ENCODE results near the gene MRPS9.

Gene MRPS9

GRCh38 chr2:105143094-105143466, 105.2 kb downstream of the MRPS9 start:
- Histone ChIP-seq H3K4me1 (ENCODE audit: control insufficient read depth in 5 of 5, insufficient read depth in 5 of 5, low read length in 5 of 5) (peaks cover 0 to 10% (median 5%) of the 10 kb centered on the region in 5 donors), H3K27ac (ENCODE audit: low read depth, low read length) (no peak overlapping the region), H3K9ac (ENCODE audit: low read length in 5 of 5) (no peak overlapping the region), H3K9me3 (ENCODE audit: control insufficient read depth in 5 of 5, low read length in 5 of 5) (no peaks in the 10 kb centered on the region), H3K4me3 (ENCODE audit: low read depth in 1 of 5, low read length in 5 of 5) (no peak overlapping the region), H3K36me3 (ENCODE audit: control insufficient read depth in 5 of 5, insufficient read depth in 5 of 5, low read length in 5 of 5) (no peaks in the 10 kb centered on the region), H3K27me3 (ENCODE audit: control insufficient read depth in 5 of 5, insufficient read depth in 4 of 5, low read length in 5 of 5) (peaks cover 15 to 24% (median 23%) of the 10 kb centered on the region in 5 donors)

GRCh38 chr2:105143467-105144151, 105.7 kb downstream of the MRPS9 start:
- H3K9me3 ChIP-seq (ENCODE audit: control insufficient read depth in 5 of 5, low read length in 5 of 5) = no peaks in the 10 kb centered on the region
- H3K27me3 ChIP-seq (ENCODE audit: control insufficient read depth in 5 of 5, insufficient read depth in 4 of 5, low read length in 5 of 5) = peaks cover 15 to 24% (median 23%) of the 10 kb centered on the region in 5 donors
- H3K36me3 ChIP-seq (ENCODE audit: control insufficient read depth in 5 of 5, insufficient read depth in 5 of 5, low read length in 5 of 5) = no peaks in the 10 kb centered on the region
- peak overlapping the region in 3 of 5 donors; percentile 26 to 34 (median 26) for H3K4me3 ChIP-seq (ENCODE audit: low read depth in 1 of 5, low read length in 5 of 5)
- H3K9ac ChIP-seq (ENCODE audit: low read length in 5 of 5) = no peak overlapping the region
- H3K4me1 ChIP-seq (ENCODE audit: control insufficient read depth in 5 of 5, insufficient read depth in 5 of 5, low read length in 5 of 5) = peaks cover 0 to 10% (median 5%) of the 10 kb centered on the region in 5 donors
- no peak overlapping the region for H3K27ac ChIP-seq (ENCODE audit: low read depth, low read length)

- H3K4me1 ChIP-seq (ENCODE audit: control insufficient read depth in 5 of 5, insufficient read depth in 5 of 5, low read length in 5 of 5) = peaks cover 0 to 10% (median 5%) of the 10 kb centered on the region in 5 donors
- no peaks in the 10 kb centered on the region for H3K9me3 ChIP-seq (ENCODE audit: control insufficient read depth in 5 of 5, low read length in 5 of 5)
- no peak overlapping the region for H3K27ac ChIP-seq (ENCODE audit: low read depth, low read length)
- no peaks in the 10 kb centered on the region for H3K36me3 ChIP-seq (ENCODE audit: control insufficient read depth in 5 of 5, insufficient read depth in 5 of 5, low read length in 5 of 5)
- H3K4me3 ChIP-seq (ENCODE audit: low read depth in 1 of 5, low read length in 5 of 5) = peak overlapping the region in 2 of 5 donors; percentile 11 to 36
- H3K9ac ChIP-seq (ENCODE audit: low read length in 5 of 5) = no peak overlapping the region
- peaks cover 15 to 24% (median 23%) of the 10 kb centered on the region in 5 donors for H3K27me3 ChIP-seq (ENCODE audit: control insufficient read depth in 5 of 5, insufficient read depth in 4 of 5, low read length in 5 of 5)
These were observed 106.5 kb downstream of the MRPS9 start for GRCh38 chr2:105144152-105144940.

GRCh38 chr2:105144941-105145300, 107.1 kb downstream of the MRPS9 start:
- no peaks in the 10 kb centered on the region for H3K36me3 ChIP-seq (ENCODE audit: control insufficient read depth in 5 of 5, insufficient read depth in 5 of 5, low read length in 5 of 5)
- no peak overlapping the region for H3K9ac ChIP-seq (ENCODE audit: low read length in 5 of 5)
- H3K27ac ChIP-seq (ENCODE audit: low read depth, low read length) = no peak overlapping the region
- H3K9me3 ChIP-seq (ENCODE audit: control insufficient read depth in 5 of 5, low read length in 5 of 5) = no peaks in the 10 kb centered on the region
- H3K4me3 ChIP-seq (ENCODE audit: low read depth in 1 of 5, low read length in 5 of 5) = no peak overlapping the region
- peaks cover 15 to 24% (median 23%) of the 10 kb centered on the region in 5 donors for H3K27me3 ChIP-seq (ENCODE audit: control insufficient read depth in 5 of 5, insufficient read depth in 4 of 5, low read length in 5 of 5)
- H3K4me1 ChIP-seq (ENCODE audit: control insufficient read depth in 5 of 5, insufficient read depth in 5 of 5, low read length in 5 of 5) = peaks cover 0 to 10% (median 5%) of the 10 kb centered on the region in 5 donors

- Histone ChIP-seq H3K9ac (ENCODE audit: low read length in 5 of 5) (no peak overlapping the region), H3K4me3 (ENCODE audit: low read depth in 1 of 5, low read length in 5 of 5) (no peak overlapping the region), H3K9me3 (ENCODE audit: control insufficient read depth in 5 of 5, low read length in 5 of 5) (no peaks in the 10 kb centered on the region), H3K27me3 (ENCODE audit: control insufficient read depth in 5 of 5, insufficient read depth in 4 of 5, low read length in 5 of 5) (peaks cover 11 to 18% (median 13%) of the 10 kb centered on the region in 5 donors), H3K36me3 (ENCODE audit: control insufficient read depth in 5 of 5, insufficient read depth in 5 of 5, low read length in 5 of 5) (no peaks in the 10 kb centered on the region), H3K4me1 (ENCODE audit: control insufficient read depth in 5 of 5, insufficient read depth in 5 of 5, low read length in 5 of 5) (peaks cover 0 to 5% (median 0%) of the 10 kb centered on the region in 5 donors), H3K27ac (ENCODE audit: low read depth, low read length) (no peak overlapping the region)
These were observed 111.4 kb downstream of the MRPS9 start for GRCh38 chr2:105149272-105149671.
